HUES6 (cell line): ENCODE data around the gene PIAS2.
"Not testable (repeated sequence)": the region's sequence is repeated elsewhere in the genome, so short reads cannot be mapped to it uniquely, and the experiment has no call there.

Source experiments
- H3K27ac ChIP-seq: 2 replicates; pipeline ENCODE4 v1.7.0; 2013; ENCODE audit warnings: low read depth, mild to moderate bottlenecking, low read length, inconsistent platforms
- H3K27me3 ChIP-seq: 2 replicates; pipeline ENCODE4 v1.6.1; 2013; ENCODE audit warnings: low read length; ENCODE audit not compliant: control insufficient read depth, insufficient read depth
- H3K36me3 ChIP-seq: 2 replicates; pipeline ENCODE4 v1.6.1; 2013; ENCODE audit warnings: low read length; ENCODE audit not compliant: control insufficient read depth, insufficient read depth
- H3K4me1 ChIP-seq: 2 replicates; pipeline ENCODE4 v1.6.1; 2013; ENCODE audit warnings: low read length; ENCODE audit not compliant: control insufficient read depth, insufficient read depth
- H3K4me3 ChIP-seq: 2 replicates; pipeline ENCODE4 v1.5.1; 2013; ENCODE audit warnings: low read depth, low read length
- H3K9ac ChIP-seq: one replicate; pipeline ENCODE4 v1.6.1; 2013; ENCODE audit warnings: mild to moderate bottlenecking, low read length
- H3K9me3 ChIP-seq: 2 replicates; pipeline ENCODE4 v1.6.1; 2013; ENCODE audit warnings: low read depth, low read length; ENCODE audit not compliant: control insufficient read depth, insufficient read depth

PIAS2 gene

DNA sequence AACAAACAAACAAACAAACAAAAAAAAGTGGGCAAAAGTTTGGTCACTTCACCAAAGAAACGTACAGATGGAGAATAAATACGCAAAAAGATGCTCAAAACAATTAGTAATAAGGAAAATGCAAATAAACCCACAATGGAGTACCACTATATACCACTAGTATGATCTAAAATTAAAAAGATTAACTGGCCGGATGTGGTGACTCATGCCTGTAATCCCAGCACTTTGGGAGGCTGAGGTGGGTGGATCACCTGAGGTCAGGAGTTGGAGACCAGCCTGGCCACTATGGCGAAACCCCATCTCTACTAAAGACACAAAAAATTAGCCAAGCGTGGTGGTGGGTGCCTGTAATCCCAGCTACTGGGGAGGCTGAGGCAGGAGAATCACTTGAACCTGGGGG lies 84.9 kb downstream of the PIAS2 start:
- not testable (repeated sequence) for H3K4me1 ChIP-seq

DNA sequence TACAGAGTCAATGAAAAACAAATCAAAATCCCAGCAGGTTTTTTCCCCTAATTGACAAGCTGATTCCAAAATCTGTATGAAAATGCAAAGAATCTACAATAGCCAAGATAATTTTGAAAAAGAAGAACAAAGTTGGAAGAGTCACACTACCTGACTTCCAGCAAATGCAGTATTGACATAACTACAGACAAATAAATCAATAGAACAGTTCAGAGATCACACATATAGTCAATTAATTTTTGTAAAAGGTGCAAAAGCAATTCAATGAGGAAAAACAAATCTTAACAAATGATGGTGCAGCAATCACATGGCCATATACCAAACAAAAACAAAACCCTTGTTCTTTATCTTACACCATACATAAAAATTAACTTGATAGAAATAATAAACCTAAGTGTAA lies 85.9 kb downstream of the PIAS2 start:
- no peak overlapping the region for H3K4me3 ChIP-seq
- peaks cover 35% of the 10 kb centered on the region for H3K36me3 ChIP-seq
- no peak overlapping the region for H3K27ac ChIP-seq
- no peaks in the 10 kb centered on the region for H3K9me3 ChIP-seq
- no peaks in the 10 kb centered on the region for H3K4me1 ChIP-seq
- no peaks in the 10 kb centered on the region for H3K27me3 ChIP-seq
- no peak overlapping the region for H3K9ac ChIP-seq

More for the DNA sequence above, 84.9 kb downstream of the PIAS2 start:
- H3K36me3 ChIP-seq = peaks cover 30% of the 10 kb centered on the region
- H3K27ac ChIP-seq, H3K9ac ChIP-seq, H3K4me3 ChIP-seq, H3K27me3 ChIP-seq, H3K9me3 ChIP-seq: not testable (repeated sequence)

DNA sequence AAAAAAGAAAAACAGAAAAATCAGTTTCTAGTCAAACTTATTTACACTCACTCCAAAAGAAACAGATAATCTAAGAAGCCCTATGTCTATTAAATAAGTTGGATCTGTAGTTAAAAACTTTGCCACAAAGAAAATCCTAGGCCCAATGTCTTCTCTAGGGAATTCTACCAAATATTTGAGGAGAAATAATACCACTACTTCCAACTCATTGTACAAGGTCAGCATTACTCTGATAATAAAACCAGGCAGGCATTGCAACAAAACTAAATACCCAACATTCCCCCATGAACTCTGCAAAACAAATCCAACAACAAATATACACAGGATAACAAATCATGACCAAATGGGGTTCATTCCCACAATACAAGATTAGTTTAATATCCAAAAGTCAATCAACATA lies 86.7 kb downstream of the PIAS2 start:
- Histone ChIP-seq H3K9ac (no peak overlapping the region), H3K4me1 (no peaks in the 10 kb centered on the region), H3K36me3 (peaks cover 35% of the 10 kb centered on the region), H3K27ac (no peak overlapping the region), H3K4me3 (no peak overlapping the region), H3K27me3 (no peaks in the 10 kb centered on the region), H3K9me3 (no peaks in the 10 kb centered on the region)

DNA sequence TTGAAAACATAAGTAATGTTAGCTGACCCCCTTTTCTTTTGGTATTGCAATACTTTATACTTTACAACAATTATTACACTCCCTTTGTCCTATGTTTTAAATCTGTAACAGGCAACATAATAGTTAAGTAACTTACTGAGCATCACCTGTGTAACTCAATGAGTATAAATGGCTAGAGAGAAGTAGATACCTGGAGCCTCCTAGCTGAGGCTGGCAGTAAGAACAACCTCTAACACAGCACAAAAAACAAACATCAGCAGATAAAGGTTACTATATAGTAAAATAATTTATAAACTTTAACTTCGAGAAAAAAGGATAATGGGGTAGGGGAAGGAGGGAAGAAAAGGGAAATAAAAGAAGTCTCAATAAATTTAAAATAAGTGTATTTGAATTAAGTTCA lies 87.4 kb downstream of the PIAS2 start:
- Histone ChIP-seq H3K27me3 (no peaks in the 10 kb centered on the region), H3K9me3 (no peaks in the 10 kb centered on the region), H3K4me3 (no peak overlapping the region), H3K27ac (no peak overlapping the region), H3K9ac (no peak overlapping the region), H3K36me3 (peaks cover 35% of the 10 kb centered on the region), H3K4me1 (no peaks in the 10 kb centered on the region)

DNA sequence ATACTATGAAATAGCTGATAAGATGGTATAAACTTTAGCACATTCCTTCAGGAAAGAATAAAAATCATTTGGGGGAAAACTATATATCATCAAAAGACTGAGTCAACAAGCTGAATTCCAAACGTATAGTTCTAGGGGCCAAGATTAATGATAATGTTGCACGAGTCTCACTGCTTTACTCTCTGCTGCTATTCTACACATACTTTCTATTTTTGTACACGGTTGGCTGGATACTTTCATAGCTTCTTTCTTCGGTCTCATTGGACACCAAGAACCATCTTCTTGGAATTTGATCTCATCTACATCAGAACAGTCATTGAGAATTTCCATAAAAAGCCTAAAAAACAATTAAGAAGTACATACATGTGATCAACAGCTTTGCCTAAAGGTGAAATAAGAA lies 87.8 kb downstream of the PIAS2 start:
- Histone ChIP-seq H3K27me3 (no peaks in the 10 kb centered on the region), H3K9me3 (no peaks in the 10 kb centered on the region), H3K36me3 (peaks cover 35% of the 10 kb centered on the region), H3K4me3 (no peak overlapping the region), H3K4me1 (no peaks in the 10 kb centered on the region), H3K27ac (no peak overlapping the region), H3K9ac (no peak overlapping the region)

DNA sequence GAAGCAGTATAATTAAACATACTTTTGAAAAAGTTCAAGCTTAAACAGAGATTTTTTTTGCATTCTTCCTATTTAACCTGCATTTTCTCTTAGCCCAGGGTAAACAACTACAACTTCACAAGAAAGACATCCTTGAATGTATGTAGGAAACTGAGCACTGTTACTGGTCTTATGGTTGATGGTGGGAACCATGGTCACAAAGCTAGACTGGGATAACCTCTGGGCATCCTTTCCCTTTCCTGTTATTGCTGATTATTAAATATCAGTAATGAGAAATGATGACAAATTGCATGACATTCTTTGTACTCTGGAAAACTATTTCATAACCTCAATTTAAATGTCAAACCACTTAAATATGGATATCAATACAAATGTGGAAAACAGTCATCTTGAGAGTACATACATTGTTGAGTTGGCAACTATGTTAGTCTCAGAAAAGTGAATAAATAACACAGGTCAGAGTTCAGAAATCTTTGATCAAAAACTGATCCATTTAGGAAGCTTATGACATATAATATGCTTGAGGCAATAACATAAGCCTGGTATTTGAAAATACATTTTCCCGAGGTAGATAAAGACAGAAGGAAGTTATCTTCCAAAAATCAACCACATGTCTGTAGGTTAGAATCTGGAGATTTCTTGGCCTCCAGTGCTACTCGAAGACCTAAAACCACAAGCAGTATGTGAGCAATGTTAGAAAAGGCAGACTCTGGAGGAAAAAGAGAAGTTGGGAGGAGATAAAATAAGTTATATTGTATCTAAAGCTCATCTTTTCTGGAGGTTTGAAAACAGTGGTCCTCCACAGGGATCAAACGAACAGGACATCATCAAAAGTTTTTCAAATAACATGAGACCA lies 95.2 kb downstream of the PIAS2 start:
- Histone ChIP-seq H3K27me3 (no peaks in the 10 kb centered on the region), H3K9me3 (no peaks in the 10 kb centered on the region), H3K9ac (no peak overlapping the region), H3K27ac (no peak overlapping the region), H3K4me3 (no peak overlapping the region), H3K36me3 (peaks cover 33% of the 10 kb centered on the region), H3K4me1 (no peaks in the 10 kb centered on the region)

DNA sequence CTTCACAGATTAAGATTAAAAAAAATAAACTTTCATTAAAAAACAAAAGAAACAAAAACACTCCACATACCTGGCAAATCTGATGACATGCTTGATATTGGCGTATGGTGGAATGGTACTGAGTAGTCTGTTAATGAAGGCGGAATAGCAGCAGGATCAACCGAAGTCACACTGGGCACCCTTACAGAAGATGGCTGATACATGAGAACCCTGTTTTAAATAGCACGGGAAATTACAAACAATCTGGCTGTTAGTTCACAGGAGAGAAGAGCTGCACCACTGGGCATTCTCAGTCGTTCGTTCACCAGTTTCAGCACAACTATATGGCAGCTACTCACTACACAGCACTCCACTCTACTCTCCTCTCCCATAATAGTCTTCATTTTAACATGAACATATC lies 96.4 kb downstream of the PIAS2 start:
- no peak overlapping the region for H3K27ac ChIP-seq
- H3K36me3 ChIP-seq = peaks cover 22% of the 10 kb centered on the region
- H3K4me3 ChIP-seq = no peak overlapping the region
- no peak overlapping the region for H3K9ac ChIP-seq
- no peaks in the 10 kb centered on the region for H3K4me1 ChIP-seq
- H3K27me3 ChIP-seq = no peaks in the 10 kb centered on the region
- H3K9me3 ChIP-seq = no peaks in the 10 kb centered on the region

DNA sequence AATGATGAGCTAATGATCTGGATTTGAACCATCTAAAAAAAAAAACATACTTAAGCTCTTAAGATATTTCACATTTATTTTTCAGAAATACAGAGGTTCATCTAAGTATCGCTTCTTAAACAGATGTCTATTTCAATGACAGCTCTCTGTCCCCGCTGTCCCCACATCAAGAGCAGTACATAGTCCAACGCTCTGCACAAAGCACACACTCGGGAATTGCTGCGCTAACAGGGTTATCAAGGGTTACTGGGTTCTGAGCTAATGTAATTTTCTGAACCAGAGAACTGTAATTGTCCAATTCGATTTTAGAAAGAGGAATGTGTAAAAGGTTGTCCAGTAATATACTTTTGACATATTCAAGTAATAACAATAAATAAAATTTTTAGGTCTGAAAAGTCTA lies 101.6 kb downstream of the PIAS2 start:
- peaks cover 7% of the 10 kb centered on the region; the same call in 1 of the 2 replicates for H3K36me3 ChIP-seq
- H3K9ac ChIP-seq = no peak overlapping the region
- H3K27me3 ChIP-seq = no peaks in the 10 kb centered on the region
- no peak overlapping the region for H3K27ac ChIP-seq
- H3K9me3 ChIP-seq = no peaks in the 10 kb centered on the region
- no peaks in the 10 kb centered on the region for H3K4me1 ChIP-seq
- no peak overlapping the region for H3K4me3 ChIP-seq

DNA sequence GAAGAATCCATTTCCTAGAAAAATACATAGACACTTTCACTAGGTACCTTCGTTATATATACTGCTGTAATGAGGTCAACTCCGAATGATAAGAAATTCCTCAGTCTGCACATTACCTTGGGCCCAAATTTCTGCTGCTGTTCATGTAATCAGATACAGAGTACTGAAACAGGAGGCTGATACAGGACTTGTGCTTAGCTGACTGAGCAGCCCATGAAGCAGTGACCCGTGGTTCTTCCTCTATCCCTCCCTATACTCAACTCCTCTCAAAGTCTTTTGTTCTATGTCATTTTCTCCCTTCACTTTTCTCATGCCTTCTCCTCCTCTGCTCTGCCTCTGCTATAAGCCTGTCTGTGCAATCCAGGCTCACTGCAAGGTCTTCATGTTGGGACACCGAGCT lies 102.9 kb downstream of the PIAS2 start:
- Histone ChIP-seq H3K4me1 (no peaks in the 10 kb centered on the region), H3K36me3 (no peaks in the 10 kb centered on the region; the same call in 1 of the 2 replicates), H3K9me3 (no peaks in the 10 kb centered on the region), H3K27ac (no peak overlapping the region), H3K27me3 (no peaks in the 10 kb centered on the region), H3K9ac (no peak overlapping the region), H3K4me3 (no peak overlapping the region)

DNA sequence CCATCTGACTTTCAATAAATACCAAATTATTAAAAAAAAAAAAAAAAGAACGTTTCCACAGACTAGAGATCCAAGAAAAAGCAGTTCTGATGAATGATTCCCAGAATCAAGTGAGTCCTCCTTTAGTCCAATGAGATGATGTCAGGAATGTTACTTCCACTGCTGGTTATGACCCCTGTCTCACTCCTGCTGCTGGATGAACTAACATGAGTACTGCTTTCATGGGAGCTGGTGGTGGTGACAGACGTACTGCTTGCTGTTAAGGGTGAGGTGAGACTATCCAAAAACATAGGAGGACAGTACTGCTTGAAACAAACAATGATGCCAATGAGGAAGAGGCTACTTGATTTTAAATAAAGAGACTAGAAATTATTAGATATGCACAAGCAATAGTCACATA lies 105.0 kb downstream of the PIAS2 start:
- no peak overlapping the region for H3K4me3 ChIP-seq
- H3K4me1 ChIP-seq = no peaks in the 10 kb centered on the region
- H3K36me3 ChIP-seq = no peaks in the 10 kb centered on the region
- H3K27me3 ChIP-seq = no peaks in the 10 kb centered on the region
- no peaks in the 10 kb centered on the region for H3K9me3 ChIP-seq
- H3K9ac ChIP-seq = no peak overlapping the region
- no peak overlapping the region for H3K27ac ChIP-seq

DNA sequence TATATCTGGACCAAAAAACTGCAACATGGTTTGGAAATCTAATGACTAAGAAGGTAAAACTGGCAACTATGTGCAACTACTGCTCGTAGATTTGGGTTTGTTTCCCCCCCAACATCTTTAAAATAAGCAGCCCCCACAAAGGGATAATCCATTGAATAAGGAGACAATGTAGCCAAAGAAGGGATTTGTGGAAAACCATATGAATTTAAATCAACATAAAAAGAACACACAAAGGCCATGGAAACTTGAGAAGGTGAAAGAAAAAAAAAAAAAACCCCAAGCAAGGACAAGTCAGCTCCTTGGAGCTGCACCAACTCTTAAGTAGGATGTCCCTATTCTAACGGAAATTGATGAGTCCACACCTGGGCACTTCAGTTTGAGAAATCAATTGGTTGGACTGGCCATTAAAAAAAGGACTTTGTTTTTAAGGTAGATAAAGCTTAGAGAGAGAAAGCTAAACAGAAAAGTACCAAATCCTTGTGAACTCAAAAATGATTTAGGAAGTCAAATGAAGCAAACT lies 106.8 kb downstream of the PIAS2 start:
- H3K36me3 ChIP-seq = no peaks in the 10 kb centered on the region
- no peak overlapping the region for H3K27ac ChIP-seq
- H3K9me3 ChIP-seq = no peaks in the 10 kb centered on the region
- H3K27me3 ChIP-seq = no peaks in the 10 kb centered on the region
- no peak overlapping the region for H3K9ac ChIP-seq
- no peak overlapping the region for H3K4me3 ChIP-seq
- no peaks in the 10 kb centered on the region for H3K4me1 ChIP-seq
